T-cell (primary cell): ENCODE data around the gene BBIP1. TPM values are rescaled to one million over a fixed set of nuclear protein-coding genes. Genes with fewer than 3 reads are reported as not detected.

Experiments used
- total RNA-seq, 35 experiments: library from RNA in 6 of 35; stranded (reverse) in 6 of 35; fragments of 120-200 nt in 1 of 35; gene quantifications; one replicate each; pipeline versions ENCODE4 v1.2.1 to v1.2.4 and lab custom pipeline; 2013 to 2026

Gene BBIP1
- total RNA-seq, 5 donors from 2014 or later (not counting 1 experiment from before 2014, with no cell fraction given) = 28.6 to 36.6 (median 32.0) TPM

Other genes with a start within 250 kb of the BBIP1 start
- gene PDCD4, start 47.3 kb downstream of the BBIP1 start, total RNA-seq = 100 to 1,000 TPM; 239 to 335 (median 309) TPM
- gene SHOC2, start 424 bp upstream of the BBIP1 start, total RNA-seq = 10 to 100 TPM; 53.3 to 65.1 (median 54.0) TPM
- under 1 TPM; 0.09 to 0.26 (median 0.12) TPM for gene ADRA2A, start 157.8 kb upstream of the BBIP1 start, total RNA-seq